Suprapubic skin (tissue), 4 donors: Measurements from ENCODE around the gene STXBP1.
A peak's percentile ranks its signal among the peaks of the same experiment; 100 is the strongest.

Source experiments
- EP300 ChIP-seq: sonication (generic); formaldehyde crosslinking; IDR thresholded peaks from one replicate; pipeline ENCODE4 v1.6.1; 2017; ENCODE audit warnings: antibody characterized with exemption
- POLR2A ChIP-seq, 2 donors: fragments of 450-650 bp; IDR thresholded peaks; one replicate each; pipeline ENCODE4 v1.6.1; 2017; ENCODE audit warnings: antibody characterized with exemption in 2 of 2, mild to moderate bottlenecking in 2 of 2, moderate library complexity in 2 of 2
- POLR2AphosphoS5 ChIP-seq, 3 donors: sonication (generic); formaldehyde crosslinking; IDR thresholded peaks; one replicate each; pipeline ENCODE4 v1.6.1; 2017; ENCODE audit warnings: antibody characterized with exemption in 3 of 3
- TF ChIP-seq, protein P1 (sequence below), 2 donors: fragments of 200-600 bp in 1 of 2; fragments of 450-650 bp in 1 of 2; sonication (generic) in 1 of 2; IDR thresholded peaks; one replicate each; pipeline ENCODE4 v1.5.1; 2016 to 2019; ENCODE audit warnings: antibody characterized with exemption in 2 of 2, mild to moderate bottlenecking in 1 of 2, moderate library complexity in 1 of 2

DNA sequence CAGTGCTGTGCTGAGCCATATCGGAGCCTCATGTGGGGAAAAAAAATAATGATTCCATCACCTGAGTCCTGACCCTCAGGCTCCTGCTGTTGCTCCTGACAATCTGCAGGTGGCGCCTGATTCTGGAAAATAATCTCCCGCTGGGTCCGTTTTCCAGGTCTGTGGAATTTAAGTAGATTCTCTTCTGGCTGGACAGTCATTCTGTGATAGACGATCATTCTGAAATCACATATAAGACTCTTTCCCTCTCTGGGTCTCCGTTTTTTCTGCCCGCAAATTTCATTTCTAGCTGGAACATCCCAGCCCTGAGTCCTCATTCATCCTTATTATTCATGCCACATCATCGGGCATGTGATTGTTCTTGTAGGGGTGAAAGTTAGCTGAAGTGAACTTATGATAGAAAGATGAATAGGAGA, 22.1 kb upstream of the STXBP1 start:
- TF ChIP-seq, protein P1, sequence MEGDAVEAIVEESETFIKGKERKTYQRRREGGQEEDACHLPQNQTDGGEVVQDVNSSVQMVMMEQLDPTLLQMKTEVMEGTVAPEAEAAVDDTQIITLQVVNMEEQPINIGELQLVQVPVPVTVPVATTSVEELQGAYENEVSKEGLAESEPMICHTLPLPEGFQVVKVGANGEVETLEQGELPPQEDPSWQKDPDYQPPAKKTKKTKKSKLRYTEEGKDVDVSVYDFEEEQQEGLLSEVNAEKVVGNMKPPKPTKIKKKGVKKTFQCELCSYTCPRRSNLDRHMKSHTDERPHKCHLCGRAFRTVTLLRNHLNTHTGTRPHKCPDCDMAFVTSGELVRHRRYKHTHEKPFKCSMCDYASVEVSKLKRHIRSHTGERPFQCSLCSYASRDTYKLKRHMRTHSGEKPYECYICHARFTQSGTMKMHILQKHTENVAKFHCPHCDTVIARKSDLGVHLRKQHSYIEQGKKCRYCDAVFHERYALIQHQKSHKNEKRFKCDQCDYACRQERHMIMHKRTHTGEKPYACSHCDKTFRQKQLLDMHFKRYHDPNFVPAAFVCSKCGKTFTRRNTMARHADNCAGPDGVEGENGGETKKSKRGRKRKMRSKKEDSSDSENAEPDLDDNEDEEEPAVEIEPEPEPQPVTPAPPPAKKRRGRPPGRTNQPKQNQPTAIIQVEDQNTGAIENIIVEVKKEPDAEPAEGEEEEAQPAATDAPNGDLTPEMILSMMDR (IDR thresholded peaks at IDR 0.05): peak; percentile 89 to 96
- TF ChIP-seq POLR2A (IDR thresholded peaks at IDR 0.05) (no peak), EP300 (no peak), POLR2AphosphoS5 (IDR thresholded peaks at IDR 0.05) (no peak)
